Transverse colon (tissue), 4 donors: ENCODE measurements around the gene SLC45A1. TPM values are rescaled to one million over a fixed set of nuclear protein-coding genes. Genes with fewer than 3 reads are reported as not detected.

Experiments
- DNase-seq: peaks from one replicate; pipeline ENCODE4 v3.0.0-alpha.2; 2019
- H3K27ac ChIP-seq, 4 donors: fragments of 200-600 bp; sonication (generic); 2 replicates each; pipeline ENCODE4 v1.5.1; 2016 to 2018; ENCODE audit warnings: inconsistent platforms in 4 of 4
- H3K27me3 ChIP-seq: fragments of 200-600 bp; sonication (generic); 2 replicates; pipeline ENCODE4 v1.5.1; 2017; ENCODE audit warnings: inconsistent platforms
- H3K36me3 ChIP-seq, 4 donors: fragments of 200-600 bp; sonication (generic); 2 replicates each; pipeline ENCODE4 v1.5.1; 2017 to 2019; ENCODE audit warnings: inconsistent platforms in 4 of 4
- H3K4me1 ChIP-seq, 4 donors: fragments of 200-600 bp; sonication (generic); 2 replicates each; pipeline ENCODE4 v1.5.1; 2017 to 2020; ENCODE audit warnings: inconsistent platforms in 4 of 4
- H3K4me3 ChIP-seq, 4 donors: fragments of 200-600 bp; sonication (generic); 1 replicate in 1 of 4; 2 replicates in 3 of 4; pipeline versions ENCODE4 v1.5.1 to v1.6.1; 2017 to 2019; ENCODE audit warnings: inconsistent platforms in 4 of 4
- H3K9me3 ChIP-seq, 2 donors: fragments of 200-600 bp; sonication (generic); 2 replicates each; pipeline ENCODE4 v1.5.1; 2017 to 2019; ENCODE audit warnings: inconsistent platforms in 2 of 2
- CTCF ChIP-seq, 5 experiments: fragments of 200-600 bp in 3 of 5; fragments of 450-650 bp in 2 of 5; sonication (generic) in 3 of 5; IDR thresholded peaks; 1 replicate in 2 of 5; 2 replicates in 3 of 5; pipeline ENCODE4 v1.5.1; 2016 to 2017; ENCODE audit warnings: antibody characterized with exemption in 5 of 5, inconsistent platforms in 3 of 5, mild to moderate bottlenecking in 2 of 5, moderate library complexity in 1 of 5
- EP300 ChIP-seq: sonication (generic); formaldehyde crosslinking; IDR thresholded peaks from one replicate; pipeline ENCODE4 v1.6.1; 2017; ENCODE audit warnings: antibody characterized with exemption, low read depth
- POLR2A ChIP-seq: fragments of 450-650 bp; IDR thresholded peaks from one replicate; pipeline ENCODE4 v1.6.1; 2016; ENCODE audit warnings: antibody characterized with exemption, mild to moderate bottlenecking, moderate library complexity
- POLR2AphosphoS5 ChIP-seq, 3 donors: sonication (generic); formaldehyde crosslinking; IDR thresholded peaks; one replicate each; pipeline ENCODE4 v1.6.1; 2016; ENCODE audit warnings: antibody characterized with exemption in 3 of 3
- WGBS, 2 donors: methylation state at CpG; one replicate each; pipeline ENCODE4 v1.1.5; 2018; ENCODE audit warnings: low coverage in 1 of 2; 5-methylcytosine and 5-hydroxymethylcytosine counted together
- in situ Hi-C, 4 donors: fragments of 200-750 bp; cut with MboI; loops; one replicate each; pipeline versions ENCODE4 v1.15.0 to v1.15.1; 2017; ENCODE audit warnings: low sequenced_read_pairs in 3 of 4, low pct_ligation_motif_present in 1 of 4, low pct_unique_long_range_greater_than_20kb in 1 of 4
- intact Hi-C: fragments of 100-400 bp; cut with DNase I; formaldehyde crosslinking; loops from one replicate; pipeline ENCODE4 v1.15.1; 2023; ENCODE audit warnings: low total_unique reads
- total RNA-seq, 4 donors: library from RNA; depleted of rRNA; stranded (reverse); fragments of >200 nt; gene quantifications; one replicate each; pipeline ENCODE4 v1.1.0, GENCODE V29; 2016

The SLC45A1 gene
- total RNA-seq, 4 donors from 2014 or later = 2.3 to 7.1 (median 4.1) TPM

DNA sequence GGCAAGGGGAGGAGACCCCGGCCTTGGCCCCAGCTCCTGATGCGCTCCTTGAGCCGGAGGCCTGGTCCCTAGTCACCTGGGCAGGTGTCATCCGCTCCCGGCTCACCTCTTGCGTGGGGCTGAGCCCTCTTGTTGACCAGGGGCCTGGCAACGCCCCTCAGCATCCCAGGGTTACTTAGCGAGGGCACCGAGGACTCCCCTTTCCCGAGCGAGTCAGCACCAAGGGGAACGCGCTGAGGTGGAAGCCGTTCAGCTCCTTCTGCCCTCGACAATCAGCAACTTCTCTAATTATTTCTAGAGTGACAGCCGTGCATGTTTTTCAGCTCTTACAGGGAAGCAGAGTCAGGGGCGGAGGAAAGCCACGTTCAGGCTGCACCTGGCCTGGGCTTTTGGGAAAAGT lies 522 bp downstream of the SLC45A1 start:
- TF ChIP-seq POLR2AphosphoS5 (IDR thresholded peaks at IDR 0.05) (no peak), POLR2A (no peak), EP300 (no peak), CTCF (IDR thresholded peaks at IDR 0.05) (no peak)
- Histone ChIP-seq H3K36me3 (no peaks in the 10 kb centered on the region), H3K27me3 (peaks cover 32% of the 10 kb centered on the region), H3K27ac (peak overlapping the region in 3 of 4 donors; percentile 25 to 48 (median 47)), H3K4me1 (peaks cover 0 to 22% (median 18%) of the 10 kb centered on the region in 4 donors), H3K4me3 (peak overlapping the region; percentile 40 to 63 (median 48)), H3K9me3 (no peaks in the 10 kb centered on the region)
- in situ Hi-C loops (loop anchor here (5.0 to 10.0 kb wide), 4 partner anchors 301 to 344 kb away; no protein-coding TSS in a partner anchor), intact Hi-C loops (loop anchor here (5.0 kb wide), 1 partner anchor 291 kb away; the partner anchor contains the start of gene ERRFI1)
- DNase-seq = no peak
- 20% methylated on average over 18 of the region's 18 CpGs; no CpG with 5 or more reads in 1 of the 2 donors for WGBS, 2 donors

DNA sequence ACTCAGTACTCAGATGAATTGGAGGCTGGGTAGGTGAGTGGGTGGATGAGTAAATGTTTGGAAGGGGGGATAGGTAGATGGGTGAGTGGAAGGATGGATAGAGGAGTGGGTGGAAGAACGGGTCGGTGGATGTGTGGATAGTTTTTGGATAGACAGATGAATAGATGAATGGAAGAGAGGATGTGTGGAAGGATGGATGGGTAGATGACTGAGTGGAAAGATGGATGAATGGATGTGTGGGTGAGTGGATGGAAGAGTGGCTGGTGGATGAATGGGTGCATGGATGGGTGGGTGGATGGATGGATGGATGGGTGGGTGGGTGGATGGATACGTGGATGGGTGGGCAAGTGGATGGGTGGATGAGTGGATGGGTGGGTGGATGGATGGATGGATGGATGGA lies 3.7 kb downstream of the SLC45A1 start:
- 81% methylated on average over 3 of the region's 3 CpGs; no CpG with 5 or more reads in 1 of the 2 donors for WGBS, 2 donors
- in situ Hi-C loops = no loop called here
- intact Hi-C loops = no loop called here

DNA sequence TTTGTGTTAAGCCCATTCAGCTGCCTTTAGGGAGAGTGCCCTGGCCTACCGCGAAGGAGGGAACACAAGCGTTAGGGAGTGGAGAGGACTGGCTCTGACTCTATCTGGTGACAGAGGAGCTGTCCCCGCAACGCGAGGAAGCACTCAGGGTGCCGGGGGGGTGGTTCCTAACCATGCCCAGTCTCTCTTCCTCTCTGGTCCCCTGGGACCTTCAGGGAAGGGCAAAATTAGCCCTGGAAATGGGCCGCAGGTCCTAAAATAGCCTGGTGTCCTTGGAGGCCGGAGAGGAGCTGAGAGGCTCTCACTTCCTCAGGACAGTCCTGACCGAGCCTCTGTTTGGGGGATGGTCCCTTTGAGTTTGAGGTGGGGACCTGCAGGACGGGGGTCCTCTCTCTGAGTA lies 5.8 kb downstream of the SLC45A1 start:
- WGBS, 2 donors = 85% methylated on average over 7 of the region's 11 CpGs; no CpG with 5 or more reads in 1 of the 2 donors
- peaks cover 0 to 1% (median under 1%) of the 10 kb centered on the region in 4 donors for H3K4me1 ChIP-seq
- no peaks in the 10 kb centered on the region for H3K36me3 ChIP-seq
- in situ Hi-C loops = no loop called here
- DNase-seq = no peak
- intact Hi-C loops = no loop called here
- H3K9me3 ChIP-seq = no peaks in the 10 kb centered on the region
- H3K4me3 ChIP-seq = no peak overlapping the region
- peaks cover 10% of the 10 kb centered on the region for H3K27me3 ChIP-seq
- no peak for TF ChIP-seq EP300
- TF ChIP-seq POLR2A = no peak
- TF ChIP-seq POLR2AphosphoS5 (IDR thresholded peaks at IDR 0.05) = no peak
- no peak for TF ChIP-seq CTCF (IDR thresholded peaks at IDR 0.05)
- no peak overlapping the region for H3K27ac ChIP-seq

More for the DNA sequence above, 3.7 kb downstream of the SLC45A1 start:
- H3K27ac ChIP-seq = no peak overlapping the region
- H3K4me3 ChIP-seq = no peak overlapping the region
- H3K27me3 ChIP-seq = peaks cover 22% of the 10 kb centered on the region
- no peak for DNase-seq
- TF ChIP-seq POLR2A (no peak), EP300 (no peak), POLR2AphosphoS5 (IDR thresholded peaks at IDR 0.05) (no peak), CTCF (IDR thresholded peaks at IDR 0.05) (no peak)
- peaks cover 0 to 16% (median 13%) of the 10 kb centered on the region in 4 donors for H3K4me1 ChIP-seq
- H3K9me3 ChIP-seq = no peaks in the 10 kb centered on the region
- H3K36me3 ChIP-seq = no peaks in the 10 kb centered on the region

GRCh38 chr1:8324176-8324810 lies 6.4 kb downstream of the SLC45A1 start:
- WGBS, 2 donors = 90% methylated on average over 28 of the region's 32 CpGs; no CpG with 5 or more reads in 1 of the 2 donors
- intact Hi-C loops = no loop called here

More at GRCh38 chr1:8324176-8324810, 6.4 kb downstream of the SLC45A1 start:
- TF ChIP-seq CTCF (IDR thresholded peaks at IDR 0.05) (no peak), EP300 (no peak), POLR2A (no peak), POLR2AphosphoS5 (IDR thresholded peaks at IDR 0.05) (no peak)
- in situ Hi-C loops = no loop called here
- Histone ChIP-seq H3K9me3 (no peaks in the 10 kb centered on the region), H3K27ac (no peak overlapping the region), H3K4me1 (no peaks in the 10 kb centered on the region), H3K27me3 (peaks cover 4% of the 10 kb centered on the region), H3K4me3 (no peak overlapping the region), H3K36me3 (no peaks in the 10 kb centered on the region)
- DNase-seq = no peak
